RCC 7860 (cell line): ENCODE data around the gene CPTP.

Source experiments
- DNase-seq: peaks from one replicate; pipeline ENCODE4 v3.0.0-alpha.2; 2015; ENCODE audit warnings: low spot score
- FAIRE-seq: peaks from 2 replicates; lab custom pipeline; 2012; peaks lifted over from hg19 to GRCh38; lab: Jason Lieb, UNC

CPTP gene

DNA sequence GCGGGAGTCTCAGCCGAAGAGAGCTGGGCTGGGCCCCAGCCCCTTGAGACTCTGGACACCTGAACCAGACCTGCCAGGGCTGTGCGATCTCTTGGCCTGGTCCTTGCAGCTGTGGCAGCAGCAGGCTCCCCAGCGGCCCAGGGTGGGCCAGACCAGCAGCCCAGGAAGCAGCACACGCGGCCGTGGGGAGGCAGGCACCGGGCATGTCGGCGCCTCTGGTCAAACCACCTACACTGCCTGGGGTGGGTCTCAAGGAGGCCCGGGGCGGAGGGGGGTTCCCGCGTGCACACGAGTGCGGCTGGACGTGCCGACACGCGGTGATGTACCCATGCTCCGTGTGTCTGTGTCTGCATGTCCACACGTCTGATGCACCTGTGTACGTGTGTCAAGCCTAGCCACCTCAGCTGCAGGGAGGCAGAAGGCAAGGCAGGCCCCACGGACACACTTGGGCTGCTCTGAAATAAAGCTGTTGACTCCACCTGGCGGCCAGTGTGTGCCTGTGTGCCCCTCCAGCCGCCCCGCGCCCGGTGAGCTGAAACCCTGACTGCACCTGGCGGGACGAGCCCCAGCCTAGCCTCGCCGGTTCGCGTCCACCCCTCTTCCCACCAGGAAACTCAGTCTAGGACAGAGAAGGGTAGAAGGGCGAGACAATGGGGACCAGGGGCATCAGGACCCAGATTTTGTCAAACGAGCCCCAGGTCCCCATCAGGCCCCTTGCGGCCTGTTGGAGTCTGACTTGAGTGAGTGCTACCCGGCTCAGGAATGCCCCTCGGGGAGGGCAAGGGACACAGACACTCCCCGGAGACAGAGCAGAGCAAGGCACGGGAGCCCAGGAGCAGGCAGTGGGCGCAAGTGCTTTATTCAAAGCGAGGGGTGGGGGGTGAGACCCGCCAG, 32.8 kb upstream of the CPTP start:
- DNase-seq (peak; percentile 47), FAIRE-seq (no peak)

DNA sequence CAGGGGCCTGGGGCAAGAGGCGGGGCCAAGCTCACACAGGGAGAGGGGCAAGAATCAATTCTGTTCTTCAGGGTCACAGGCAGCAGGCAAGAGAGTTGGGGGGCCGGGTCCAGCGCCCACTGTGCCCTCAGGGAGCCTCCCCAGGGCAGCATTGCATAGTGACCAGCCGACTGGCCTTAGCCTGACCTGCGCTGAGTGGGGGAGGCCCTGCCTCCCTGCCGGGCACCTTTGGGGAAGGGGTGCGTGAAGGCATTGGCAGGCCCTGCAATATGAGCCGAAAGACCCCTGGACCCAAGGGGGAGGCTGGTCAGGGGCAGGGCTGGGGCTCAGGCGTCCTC, 32.2 kb upstream of the CPTP start:
- DNase-seq (no peak), FAIRE-seq (no peak)

DNA sequence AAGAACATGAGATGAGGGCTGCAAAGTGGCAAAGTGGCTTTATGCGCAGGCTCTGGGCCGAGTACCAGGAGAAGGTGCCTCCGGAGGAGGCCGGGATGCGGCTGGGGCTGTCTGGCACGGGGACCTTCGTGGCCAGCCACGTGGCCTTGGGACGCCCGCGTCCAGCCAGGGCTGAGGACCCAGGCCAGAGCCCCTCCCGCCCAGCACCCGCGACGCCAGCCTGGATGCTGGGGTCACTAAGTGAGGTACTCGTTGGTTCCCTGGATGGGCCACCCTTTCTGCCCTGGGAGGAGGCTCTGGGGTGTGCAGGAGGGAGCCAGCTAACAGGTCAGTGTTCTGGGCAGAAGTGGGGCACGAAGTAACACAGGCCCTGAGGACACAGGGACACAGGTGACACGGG, 31.8 kb upstream of the CPTP start:
- DNase-seq = no peak
- FAIRE-seq = no peak

DNA sequence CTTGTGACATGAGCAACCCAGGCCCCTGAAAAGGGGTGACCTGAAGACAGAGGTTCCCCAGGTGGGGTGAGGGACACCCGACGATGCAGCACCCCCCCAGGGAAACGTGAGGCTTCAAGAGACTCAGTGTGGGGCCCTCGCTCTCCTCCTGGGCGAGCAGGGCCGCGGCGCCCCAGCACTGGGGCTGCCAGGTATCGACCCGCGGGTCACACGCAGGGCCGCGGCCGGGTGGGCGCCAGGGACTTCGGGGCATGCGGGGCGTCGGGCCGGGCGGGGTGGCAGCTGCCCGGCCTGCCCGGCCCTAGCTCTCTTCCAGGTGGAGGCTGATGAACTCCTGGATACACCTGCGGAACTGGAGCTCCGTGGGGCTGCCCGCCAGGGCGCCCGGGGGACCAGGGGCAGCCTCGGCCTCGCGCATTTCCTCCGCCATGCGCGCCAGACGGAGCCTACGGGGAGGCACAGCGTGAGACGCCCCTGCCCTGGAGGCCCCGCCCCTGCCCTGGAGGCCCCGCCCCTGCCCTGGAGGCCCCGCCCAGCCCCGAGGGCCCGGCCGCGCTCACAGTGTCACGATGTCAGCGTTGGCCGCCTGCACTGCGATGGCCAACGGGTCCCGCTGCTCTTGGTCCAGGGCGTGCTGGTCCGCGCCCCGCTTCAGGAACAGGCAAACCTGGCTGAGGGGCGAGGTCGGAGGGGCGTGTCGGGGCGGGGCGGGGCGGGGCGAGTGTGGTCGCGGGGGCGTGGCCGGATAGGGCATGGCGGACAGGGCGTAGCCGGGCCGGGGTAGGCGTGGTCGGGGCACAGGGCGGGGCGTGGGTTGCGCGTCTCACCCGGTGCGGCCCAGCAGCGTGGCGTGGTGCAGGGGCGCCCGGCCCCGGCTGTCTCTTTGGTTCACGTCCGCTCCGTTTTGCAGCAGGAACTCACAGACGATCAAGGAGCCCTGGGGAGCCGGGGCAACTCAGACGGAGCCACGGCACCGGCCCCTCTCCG, 31.0 kb upstream of the CPTP start:
- no peak for DNase-seq

DNA sequence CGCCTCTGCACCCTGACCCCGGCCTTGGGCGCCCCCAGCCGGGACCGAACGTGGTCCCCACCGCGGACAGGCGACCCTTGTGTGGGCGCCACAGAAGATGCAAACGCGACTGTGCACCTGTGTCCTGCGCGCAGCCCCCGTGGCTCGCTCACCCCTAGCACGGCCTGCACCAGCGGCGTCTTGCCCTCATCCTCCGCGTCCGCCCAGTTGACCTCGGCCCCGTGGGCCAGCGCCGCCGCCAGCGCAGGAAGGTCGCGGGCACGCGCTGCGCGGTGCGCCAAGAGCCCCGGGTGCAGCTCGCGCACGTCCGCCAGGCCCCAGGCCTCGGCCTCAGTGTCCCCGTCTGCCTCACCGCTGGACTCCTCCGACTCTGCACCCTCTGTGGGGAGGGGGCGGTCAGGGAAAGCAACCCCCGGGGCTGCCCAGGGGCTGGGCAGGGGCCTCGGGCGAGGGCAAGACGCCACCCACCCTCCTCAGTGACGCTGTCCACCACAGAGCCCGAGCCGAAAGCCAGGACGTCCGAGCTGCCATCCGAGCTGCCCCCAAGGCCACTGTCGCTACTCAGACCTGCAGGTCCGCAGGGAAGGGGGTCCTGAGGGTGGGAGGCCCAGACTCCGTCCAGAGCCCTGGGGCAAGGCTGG, 30.2 kb upstream of the CPTP start:
- FAIRE-seq (no peak), DNase-seq (no peak)

More for the DNA sequence above, 31.0 kb upstream of the CPTP start:
- no peak for FAIRE-seq

DNA sequence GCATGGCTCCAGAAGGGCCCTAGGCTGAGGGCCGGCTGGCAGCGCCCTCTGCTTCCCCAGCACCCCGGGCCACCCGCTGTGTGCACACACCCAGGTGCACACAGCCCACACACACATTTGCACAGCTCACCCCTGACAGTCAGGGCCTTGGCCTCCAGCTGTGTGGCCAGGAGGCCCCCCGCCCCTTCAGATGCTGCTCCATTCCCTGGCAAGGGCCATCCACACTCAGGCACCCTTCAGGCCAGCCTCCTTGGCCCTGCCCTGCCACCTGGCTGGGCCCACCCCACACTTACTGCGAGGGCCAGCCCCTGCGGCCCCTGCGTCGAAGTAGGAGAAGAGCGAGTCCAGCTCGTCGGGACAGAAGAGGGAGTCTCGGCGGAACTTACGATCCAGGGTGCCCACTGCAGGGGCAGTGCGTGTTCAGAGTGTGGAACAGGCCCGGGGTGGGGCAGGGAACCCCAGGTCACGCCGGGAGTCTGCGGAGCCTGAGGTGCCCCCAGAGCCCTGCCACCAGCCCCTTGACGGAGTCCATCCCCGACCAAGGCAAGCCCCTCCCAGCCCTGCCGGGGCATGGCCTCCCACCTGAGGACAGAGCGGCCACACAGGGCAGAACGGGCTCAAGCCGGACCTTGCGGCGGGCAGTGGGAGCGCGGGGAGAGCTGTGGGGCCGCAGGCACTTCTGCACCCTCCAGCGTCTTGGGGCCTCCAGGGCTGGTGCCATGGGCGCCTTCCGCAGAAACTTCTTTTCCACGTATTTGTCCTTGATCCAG, 29.3 kb upstream of the CPTP start:
- no peak for FAIRE-seq
- no peak for DNase-seq

DNA sequence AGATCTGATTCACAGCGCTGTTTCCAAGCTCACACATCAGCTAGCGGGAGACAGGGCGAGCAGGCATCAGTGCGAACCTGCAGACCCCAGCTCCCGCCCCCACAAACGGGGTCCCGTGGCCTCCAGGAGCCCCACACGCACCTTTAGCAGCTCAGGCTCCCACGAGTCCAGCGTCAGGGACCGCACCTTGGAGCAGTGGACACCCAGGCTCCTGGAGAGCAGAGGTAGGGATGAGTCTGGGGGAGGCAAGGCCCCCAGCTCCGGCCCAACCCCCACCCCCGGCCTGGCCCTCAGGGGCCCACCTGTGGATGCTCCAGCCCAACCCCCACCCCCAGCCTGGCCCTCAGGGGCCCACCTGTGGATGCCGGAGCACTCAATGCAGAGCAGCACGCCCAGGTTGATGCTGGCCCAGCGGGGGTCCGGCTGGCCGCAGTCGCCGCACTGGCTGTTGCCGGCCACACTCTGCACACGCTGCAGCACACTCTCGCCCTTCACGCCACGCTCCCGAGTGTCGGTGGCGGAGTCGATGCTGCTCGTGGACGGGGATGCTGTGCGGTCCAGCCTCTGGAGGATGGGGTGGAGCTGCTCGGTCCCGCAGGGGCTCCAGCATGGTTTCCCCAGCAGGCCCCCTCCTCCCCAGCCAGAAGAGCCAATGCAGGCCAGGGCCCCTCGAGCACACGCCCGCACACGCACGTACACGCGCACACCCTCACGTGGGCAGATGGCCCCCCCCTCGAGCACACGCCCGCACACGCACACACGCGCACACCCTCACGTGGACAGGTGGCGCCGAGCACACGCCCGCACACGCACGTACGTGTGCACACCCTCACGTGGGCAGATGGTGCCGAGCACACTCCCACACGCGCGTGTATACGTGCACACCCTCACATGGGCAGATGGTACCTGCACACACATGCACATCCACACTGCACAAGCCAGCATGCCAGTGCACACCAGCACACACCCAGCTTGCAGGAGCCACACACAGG, 28.2 kb upstream of the CPTP start:
- FAIRE-seq = no peak

DNA sequence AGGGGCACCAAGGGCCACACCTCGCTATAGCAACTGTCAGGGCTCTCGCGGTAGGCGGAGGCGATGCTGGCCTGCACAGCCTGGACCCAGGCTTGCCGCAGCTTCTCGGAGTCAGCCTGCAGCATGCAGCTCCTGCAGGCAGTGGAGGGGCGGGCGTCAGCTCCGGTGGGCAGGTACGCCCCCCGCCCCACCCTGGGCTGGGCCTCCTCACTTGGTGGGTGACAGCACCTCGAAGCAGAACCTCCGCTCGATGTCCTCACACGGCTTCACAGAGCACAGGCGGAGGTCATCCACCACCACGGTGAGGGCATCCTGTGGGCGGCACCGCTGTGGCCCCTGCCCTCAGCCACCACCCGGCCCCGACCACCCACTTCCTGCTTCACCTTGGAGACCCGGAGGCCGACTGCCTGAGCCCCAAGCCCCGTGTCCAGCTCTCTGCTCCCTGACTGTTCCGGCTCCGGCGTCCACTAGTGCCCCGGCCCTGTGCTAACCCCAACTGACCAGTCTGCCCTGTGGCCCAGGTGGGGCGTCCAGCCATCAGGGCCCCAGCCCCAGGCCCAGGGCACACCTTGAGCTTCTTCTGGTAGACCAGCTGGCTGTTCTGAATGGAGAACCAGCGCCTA, 26.7 kb upstream of the CPTP start:
- FAIRE-seq = no peak

More for the DNA sequence above, 28.2 kb upstream of the CPTP start:
- DNase-seq = no peak

DNA sequence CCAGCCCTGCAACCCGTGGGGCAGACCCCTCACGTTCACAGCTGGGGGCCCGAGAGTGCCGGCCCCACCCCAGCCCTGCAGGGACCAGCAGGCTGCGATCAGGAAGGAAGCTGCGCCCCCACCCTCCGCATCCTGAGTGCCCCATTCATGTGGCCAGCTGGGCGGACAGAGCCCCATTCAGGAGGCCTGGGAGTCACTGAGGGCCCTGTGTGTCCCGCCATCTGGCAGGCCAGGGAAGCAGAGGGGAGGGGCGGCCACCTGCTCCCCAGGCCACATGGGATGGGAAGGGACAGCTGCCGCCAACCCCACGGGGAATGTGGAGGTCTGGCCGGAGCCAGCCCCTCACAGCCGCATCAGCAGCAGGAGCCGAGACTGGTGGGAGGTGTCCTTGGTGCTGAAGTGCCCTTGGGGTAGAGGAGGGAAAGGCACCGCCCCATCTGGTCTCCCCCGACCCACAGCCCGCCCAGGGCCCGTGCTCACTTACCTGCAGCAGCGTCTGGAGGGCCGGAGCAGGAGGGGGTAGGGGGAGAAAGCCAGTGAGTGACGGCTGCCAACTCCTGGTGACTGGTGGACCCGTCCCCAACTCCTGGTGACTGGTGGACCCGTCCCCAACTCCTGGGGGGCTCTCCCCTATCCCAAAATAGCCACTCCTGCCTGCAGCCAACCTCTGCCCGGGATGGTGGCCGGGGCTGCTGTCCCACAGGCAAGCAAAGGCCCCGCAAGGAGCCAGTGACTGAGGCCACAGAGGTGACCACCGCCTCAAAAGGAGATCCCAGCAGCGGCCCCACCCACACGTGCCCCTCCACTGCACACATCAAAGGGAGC, 25.5 kb upstream of the CPTP start:
- DNase-seq = no peak

More for the DNA sequence above, 26.7 kb upstream of the CPTP start:
- DNase-seq = no peak

DNA sequence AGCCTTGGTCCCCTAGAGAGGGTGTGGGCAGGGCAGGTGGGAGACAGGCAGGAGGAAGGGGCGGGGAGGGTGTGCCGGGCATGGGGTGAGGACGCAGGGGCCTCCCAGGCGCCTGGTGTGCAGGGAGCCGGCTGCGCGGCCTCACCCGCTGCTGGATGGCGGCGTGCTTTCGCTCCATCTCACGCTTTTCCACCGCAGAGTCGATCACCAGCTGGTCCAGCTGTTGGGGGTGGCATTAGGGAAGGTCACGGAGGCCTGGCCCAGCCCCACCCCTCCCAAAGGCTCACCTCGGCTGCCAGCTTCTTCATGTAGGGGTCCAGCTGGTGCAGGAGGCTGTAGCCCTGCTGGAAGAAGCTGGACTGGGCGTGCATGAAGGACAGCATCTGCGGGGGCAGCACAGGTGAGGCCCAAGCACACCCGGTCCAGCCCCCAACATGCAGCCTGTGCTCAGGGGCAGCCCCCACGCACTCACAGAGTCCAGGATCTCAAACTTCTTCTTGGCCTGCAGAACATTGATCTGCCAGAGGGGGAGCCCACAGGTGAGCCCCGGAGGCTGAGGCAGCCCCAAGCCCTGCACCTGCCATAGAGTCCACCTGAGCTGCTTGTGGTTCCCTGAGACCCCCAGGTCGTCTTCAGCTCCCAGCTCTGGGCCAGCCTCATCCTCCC, 24.8 kb upstream of the CPTP start:
- FAIRE-seq = no peak
- no peak for DNase-seq

More for the DNA sequence above, 25.5 kb upstream of the CPTP start:
- FAIRE-seq = no peak

DNA sequence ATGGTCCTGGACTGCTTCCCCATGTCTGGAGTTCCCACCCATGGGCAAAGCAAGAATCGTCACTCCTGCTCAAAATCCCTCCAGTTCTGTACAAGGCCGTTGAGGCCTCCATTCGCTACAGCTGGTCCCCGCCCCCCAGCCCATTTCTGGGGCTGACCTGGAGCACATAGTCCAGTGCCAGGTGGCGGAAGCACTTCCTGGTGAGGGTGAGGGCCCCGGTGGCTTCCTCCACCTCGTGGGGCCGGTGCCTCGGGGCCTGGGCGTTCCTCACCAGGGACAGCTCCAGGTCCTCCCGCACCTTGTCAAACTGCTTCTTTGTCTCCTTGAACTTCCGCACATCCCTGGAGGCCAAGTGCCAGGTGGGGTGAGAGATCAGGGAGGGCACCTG, 24.3 kb upstream of the CPTP start:
- no peak for DNase-seq

DNA sequence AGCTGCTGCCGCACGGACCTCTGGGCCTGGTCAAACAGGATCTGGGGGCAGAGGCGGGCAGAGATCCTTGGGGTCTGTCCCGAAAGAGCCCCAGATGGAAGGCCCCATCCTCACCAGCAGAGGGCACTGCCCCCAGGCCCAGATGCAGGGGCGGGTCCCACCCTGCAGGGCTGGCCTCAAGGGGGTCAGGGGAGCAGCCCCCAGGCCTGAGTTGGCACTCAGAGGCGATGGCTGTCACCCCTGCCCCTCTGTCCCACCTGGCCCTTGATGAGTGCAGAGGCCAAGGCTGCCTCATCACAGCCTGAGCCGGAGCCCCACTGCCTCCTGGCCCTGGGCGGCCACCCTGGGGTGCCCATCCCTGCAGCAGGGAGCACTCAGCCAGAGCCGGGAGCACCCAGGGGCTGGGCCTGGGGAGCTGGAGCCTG, 22.6 kb upstream of the CPTP start:
- no peak for DNase-seq
- FAIRE-seq = no peak

More for the DNA sequence above, 24.3 kb upstream of the CPTP start:
- no peak for FAIRE-seq

DNA sequence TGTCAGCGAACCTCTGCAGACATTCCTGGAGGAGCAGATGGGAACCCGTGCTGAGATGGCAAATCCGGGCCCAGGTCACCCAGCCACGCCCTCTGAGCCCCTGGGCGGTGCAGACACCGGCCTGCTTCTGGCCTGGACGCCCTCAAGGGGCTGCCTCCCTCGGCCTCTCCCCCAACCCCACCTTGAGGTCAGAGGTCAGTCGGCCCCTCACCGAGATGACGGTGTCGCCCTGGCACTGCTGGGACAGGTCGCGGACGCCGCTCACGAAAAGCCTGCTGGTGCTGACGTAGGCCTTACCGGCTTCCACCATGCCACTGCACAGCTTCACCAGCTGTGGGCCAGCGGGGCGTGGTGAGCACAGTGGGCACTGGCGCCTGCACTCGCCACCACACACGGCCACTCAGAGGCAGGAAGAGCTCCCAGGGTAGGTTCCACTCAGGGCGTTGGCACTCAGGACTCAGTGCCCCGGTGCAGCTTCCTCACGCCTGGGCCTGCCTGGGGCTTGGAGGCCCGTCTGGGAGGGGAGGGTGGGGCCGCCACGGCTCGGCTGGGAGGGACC, 21.6 kb upstream of the CPTP start:
- no peak for FAIRE-seq
- no peak for DNase-seq

DNA sequence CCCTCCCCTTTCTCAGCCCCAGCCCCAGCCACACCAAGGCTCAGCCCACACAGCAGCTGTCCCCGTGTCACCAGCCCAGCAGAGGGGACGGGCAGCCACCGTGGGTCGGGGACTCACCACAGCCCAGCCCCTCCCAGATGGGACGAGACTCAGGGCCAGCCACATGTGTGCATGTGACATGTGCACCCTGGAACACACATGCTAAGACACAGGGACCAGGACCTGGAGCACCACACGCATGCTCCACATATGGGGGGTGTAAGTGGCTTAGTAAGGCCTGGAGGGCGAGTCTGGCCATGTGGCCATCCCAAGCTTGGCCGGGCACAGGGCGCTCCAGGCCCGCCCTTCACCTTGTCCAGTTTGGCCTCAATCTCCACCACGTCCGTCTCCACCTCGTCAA, 20.9 kb upstream of the CPTP start:
- DNase-seq (no peak), FAIRE-seq (no peak)

DNA sequence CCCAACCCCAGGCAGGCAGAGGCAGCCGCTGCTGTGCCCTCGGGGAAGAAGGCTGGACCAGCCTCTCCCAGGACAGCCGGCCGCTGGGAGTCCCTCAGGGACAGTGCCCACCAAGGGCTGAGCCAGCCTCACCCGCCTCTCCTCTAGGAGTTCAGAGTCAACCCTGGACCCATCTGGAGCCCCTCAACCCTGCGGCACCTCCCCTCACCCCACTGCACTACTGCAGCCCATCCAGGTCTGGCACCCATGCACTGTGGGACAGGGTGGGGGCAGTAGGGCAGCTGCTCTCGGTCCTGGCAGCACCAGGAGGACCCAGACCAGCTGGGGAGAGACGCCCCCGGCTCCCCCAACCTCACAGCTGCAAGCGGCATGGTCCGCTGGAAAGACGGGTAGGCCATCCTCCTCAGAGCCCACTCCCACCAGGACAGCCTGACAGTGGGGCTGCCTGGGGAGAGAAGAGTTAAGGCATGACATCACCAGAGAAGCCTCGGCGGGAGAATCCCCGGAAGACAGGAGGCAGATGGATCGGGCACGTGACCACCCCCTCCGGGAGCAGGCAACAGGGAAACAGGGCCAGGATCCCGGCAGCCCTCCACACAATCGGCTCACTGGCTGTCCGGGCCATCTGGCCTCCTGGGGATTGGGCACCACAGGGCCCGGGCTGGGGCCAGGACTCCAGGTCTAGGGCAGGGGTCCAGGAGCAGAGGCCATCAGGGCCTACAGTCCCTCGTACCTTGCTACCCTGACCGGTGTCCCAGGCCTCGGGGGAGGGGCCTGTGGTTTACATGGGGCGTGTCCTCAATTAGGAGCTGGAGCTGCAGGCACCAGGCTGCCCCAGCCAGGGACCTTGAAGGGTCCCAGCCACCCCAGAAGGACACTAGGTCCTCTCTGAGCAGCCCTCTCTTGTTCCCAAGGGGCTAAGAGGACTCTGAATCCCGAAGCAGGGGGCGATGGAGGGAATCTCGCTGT, 20.0 kb upstream of the CPTP start:
- peak; percentile 64 for DNase-seq
- FAIRE-seq = no peak
